ENCODE results near the gene RFPL2.
"Not testable (repeated sequence)": the region's sequence is repeated elsewhere in the genome, so short reads cannot be mapped to it uniquely, and the experiment has no call there.

The RFPL2 gene

DNA sequence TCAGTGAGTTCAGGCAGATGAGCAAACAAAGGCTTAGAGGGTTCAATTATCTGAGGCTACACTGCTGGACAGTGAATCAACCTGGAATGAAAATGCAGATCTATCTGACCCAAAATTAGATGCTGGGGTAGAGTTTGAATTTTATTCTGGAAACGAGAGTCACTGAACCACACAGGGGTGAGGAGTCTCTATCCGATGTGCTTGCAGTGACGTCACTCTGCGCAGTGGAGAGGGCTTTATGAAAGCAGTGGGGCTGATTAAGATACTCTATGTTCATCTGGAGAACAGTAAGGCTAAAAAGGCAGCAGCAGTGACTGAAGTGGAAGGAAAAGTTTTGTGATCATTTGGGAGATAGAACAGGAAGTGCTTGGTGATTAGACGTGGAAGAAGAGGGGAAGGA, 44.5 kb downstream of the RFPL2 start:
- DNase-seq = not testable (repeated sequence)

DNA sequence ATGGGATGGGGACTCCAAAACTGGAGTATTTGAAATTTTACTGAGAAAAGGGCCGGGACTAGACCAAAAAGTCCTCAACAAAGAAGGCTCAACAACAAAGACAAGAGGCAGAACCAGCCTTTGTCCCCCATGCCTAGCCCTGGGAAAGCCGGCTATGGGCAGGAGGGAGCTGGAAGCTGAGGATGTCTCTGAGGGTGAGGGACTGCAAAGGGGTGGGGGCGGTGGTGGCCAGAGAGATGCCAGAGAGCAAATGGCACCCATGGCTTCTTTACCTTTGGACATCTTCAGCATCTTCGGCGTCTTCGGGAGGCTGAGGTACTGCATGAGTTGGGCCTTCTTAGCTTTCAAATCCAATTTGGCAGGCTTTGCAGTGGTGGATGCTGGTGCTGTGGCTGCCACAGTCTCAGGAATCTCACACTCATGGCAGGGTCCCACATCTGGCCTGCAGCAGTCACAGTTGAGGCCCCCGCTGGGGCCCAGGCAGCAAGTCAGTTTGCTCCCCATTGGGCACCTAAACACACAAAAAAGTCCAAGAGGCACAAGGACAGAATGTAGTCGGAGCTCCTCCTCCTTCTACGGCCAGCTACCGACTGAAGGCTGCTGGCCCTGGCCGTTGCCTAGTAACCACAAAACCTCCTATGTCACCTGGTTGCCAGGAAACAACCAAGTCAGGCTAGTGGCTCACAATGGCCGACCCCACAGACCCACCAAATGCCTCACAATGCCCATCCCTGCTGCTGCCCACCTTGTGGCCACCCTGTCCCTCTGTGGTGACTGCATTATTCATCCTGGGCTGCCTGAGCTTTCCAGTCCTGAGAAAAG, 46.0 kb downstream of the RFPL2 start, which contains the start of gene C22orf42:
Gene C22orf42 (minus strand): TSS at position 592 of the 822 bp plus-strand sequence. CDS start 88 bp downstream, at position 504.
- DNase-seq = no peak

DNA sequence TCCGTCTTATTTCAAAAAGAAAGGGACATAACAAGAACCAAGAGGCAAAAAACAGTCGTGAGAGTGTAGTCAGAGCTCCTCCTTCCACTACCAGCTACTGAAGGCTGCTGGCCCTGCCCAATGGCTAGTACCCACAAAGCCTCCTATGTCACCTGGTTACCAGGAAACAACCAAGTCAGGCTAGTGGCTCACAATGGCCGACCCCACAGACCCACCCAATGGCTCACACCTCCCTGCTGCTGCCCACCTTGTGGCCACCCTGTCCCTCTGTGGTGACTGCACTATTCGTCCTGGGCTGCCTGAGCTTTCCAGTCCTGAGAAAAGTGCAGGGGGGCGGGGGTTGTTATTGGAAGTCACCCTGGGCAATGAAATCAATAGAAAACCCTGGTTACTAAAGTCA, 47.2 kb downstream of the RFPL2 start:
- DNase-seq = not testable (repeated sequence)

DNA sequence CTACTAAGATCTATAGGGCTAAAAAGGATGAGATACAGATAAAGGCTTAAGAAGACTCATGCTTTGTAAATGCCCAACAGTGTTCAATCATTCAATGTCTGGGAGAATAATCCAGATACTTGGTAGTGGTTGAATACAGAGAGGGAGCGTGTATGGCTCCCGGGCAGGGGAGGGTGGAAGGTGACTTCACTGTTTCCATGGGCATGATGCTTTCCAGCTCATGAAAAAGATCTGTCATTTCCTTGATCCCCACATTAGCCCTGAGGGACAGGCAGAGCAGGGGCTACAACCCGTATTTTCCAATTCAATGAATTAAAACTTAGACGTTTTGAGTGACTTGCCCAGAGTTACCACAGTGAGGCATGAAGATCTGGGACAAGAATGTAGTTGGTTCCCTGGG, 50.1 kb downstream of the RFPL2 start:
- not testable (repeated sequence) for DNase-seq

DNA sequence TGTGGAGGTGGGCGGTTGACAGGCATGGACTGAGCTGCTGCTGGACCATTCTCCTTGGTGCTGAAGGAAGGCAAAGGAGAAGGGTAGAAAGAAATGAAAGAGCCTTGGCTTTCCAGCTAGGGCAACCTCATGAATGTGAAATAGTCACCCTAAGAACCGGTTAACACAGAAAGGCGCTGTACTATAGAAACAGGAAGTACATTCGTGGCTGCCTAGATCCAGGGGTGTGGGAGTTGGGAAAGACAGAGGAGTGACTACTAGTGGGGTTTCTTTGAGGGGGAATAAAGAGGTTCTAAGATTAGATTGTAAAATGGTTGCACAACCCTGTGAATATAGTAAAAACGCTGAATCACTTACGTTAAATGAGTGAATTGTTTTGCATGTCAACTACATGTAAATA, 53.2 kb downstream of the RFPL2 start:
- DNase-seq = not testable (repeated sequence)

DNA sequence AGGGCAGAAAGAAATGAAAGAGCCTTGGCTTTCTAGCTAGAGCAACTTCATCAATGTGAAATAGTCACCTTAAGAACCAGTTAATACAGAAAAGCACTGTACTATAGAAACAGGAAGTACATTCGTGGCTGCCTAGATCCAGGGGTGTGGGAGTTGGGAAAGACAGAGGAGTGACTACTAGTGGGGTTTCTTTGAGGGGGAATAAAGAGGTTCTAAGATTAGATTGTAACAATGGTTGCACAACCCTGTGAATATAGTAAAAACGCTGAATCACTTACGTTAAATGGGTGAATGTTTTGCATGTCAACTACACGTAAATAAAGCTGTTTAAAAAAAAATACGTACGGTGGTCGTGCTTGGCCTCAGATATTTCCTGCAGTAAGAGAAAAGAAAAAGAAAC, 54.2 kb downstream of the RFPL2 start:
- DNase-seq = not testable (repeated sequence)

DNA sequence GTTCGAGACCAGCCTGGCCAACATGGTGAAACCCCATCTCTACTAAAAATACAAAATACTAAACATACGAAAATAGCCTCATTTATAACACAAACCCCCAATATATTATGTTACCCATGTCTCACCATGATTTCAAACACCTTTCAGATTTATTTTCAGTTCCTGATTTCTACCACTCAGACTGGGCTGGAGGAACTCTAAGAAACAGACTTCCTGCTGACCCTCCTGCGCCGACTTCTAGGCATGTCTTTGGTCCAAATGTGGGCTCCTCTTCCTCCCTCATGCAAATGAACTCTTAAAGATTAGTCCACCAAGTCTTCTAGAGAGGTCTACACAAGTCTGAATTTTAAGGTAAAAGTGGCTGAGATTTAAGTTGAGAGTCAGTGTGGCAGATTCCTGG, 56.5 kb downstream of the RFPL2 start:
- not testable (repeated sequence) for DNase-seq

DNA sequence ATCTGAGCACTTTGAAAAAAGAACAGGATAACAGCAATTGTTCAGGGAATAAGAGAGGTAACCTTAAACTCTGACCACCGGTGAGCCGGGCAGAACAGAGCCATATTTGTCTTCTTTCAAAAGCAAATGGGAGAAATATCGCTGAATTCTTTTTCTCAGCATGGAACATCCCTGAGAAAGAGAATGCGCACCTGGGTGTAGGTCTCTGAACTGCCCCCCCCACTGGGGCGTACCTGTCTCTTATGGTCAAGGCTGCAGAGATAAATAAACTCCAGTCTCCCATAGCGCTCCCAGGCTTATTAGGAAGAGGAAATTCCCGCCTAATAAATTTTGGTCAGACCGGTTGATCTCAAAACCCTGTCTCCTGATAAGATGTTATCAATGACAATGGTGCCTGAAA, 57.7 kb downstream of the RFPL2 start:
- DNase-seq = not testable (repeated sequence)

DNA sequence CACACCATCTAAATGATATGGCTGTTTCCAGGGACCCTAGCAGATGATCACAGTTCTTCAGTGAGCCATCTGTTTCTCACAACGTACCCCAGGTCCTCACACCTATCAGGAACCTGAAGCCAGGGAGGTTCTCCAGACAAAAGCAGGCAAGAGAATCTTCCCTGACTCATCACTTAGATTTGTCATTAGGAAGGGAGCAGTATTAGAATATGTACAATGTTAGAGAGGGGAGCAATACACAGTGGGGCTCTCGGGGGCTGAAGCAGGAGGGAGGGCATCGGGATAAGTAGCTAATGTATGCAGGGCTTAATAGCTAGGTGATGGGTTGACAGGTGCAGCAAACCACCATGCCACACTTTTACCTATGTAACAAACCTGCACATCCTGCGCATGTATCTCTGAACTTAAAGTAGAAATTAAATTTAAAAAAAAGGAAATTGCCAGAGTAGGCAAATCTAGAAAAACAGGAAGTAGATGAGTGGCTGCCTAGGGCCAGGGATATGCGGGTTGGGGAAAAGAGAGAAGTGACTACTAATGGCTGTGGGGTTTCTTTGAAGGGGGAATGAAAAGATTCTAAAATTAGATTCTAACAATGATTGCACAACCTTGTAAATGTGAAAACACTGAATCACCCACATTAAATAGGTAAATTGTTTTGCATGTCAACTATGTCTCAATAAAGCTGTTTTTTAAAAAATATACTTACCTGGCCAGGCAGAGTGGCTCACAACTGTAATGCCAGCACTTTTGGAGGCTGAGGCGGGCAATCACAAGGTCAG, 60.2 kb downstream of the RFPL2 start:
- DNase-seq = no peak

DNA sequence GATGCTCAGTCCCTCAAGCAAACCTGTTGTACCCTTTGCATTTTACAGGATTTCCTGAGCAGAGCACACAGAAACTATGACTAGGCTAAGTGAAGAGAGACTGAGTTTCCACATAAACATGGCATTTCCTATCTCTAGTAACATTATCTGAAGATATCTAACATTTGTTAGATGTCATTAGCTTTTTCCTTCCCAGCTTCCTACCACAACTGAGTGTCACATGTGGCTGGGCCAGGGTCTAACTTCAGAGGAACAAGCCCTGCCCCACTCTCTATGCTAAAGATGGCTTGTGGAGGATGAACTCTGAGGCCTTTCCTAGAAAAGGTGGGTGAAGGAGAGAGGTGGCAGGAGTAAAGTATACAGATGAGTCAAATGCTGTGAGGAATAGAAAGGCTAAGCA, 62.3 kb downstream of the RFPL2 start:
- no peak for DNase-seq

DNA sequence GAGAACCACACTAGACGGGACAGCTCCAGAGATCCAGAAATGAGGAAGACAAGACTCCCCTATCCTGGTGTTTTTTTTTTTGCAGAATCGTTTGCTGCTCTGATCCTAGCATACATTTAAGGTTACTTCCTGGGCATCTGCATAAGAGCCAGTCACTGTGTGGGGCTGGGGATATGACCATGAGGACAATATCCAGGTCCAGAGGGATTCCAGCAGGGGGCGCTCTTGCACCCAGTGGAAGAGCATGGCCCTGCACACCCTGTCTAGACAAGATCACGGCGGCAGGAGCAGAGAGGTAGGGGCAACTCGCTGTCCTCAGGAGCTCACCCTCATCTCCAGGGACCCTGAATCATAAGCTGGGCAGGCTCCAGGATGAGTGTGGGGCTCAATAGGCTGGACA, 64.2 kb downstream of the RFPL2 start:
- DNase-seq = not testable (repeated sequence)

Data from DMS79 treated with DMSO at 0.1 percent for 48 hours (cell line).